IMR-90 (cell line): ENCODE data around the gene KCNG4. TPM values are rescaled to one million over a fixed set of nuclear protein-coding genes. Genes with fewer than 3 reads are reported as not detected.

Experiments
- ATAC-seq: fragments of 200-7000 bp; cut with Tn5 transposase; 2 replicates; pipeline ENCODE4 v1.9.1; 2020; ENCODE audit warnings: low read depth, mild to moderate bottlenecking, moderate library complexity
- BruUV-seq: library from RNA; stranded (reverse); fragments of 400-500 nt; replicated peaks from 2 replicates; lab custom pipeline; 2021; lab: Mats Ljungman, UMichigan
- CTCF ChIA-PET: fragments of 300-600 bp; formaldehyde crosslinking; extraction: SDS; loops from one replicate; lab custom pipeline; 2021; ENCODE audit warnings: antibody characterized with exemption; lab: Yijun Ruan, JAX
- POLR2A ChIA-PET: fragments of 300-600 bp; sonication (Branson Sonifier 250); formaldehyde crosslinking; loops from one replicate; lab custom pipeline; 2022; ENCODE audit warnings: antibody characterized with exemption; ENCODE audit not compliant: unreplicated experiment; lab: Charles Lee
- DNase-seq: peaks from one replicate; pipeline ENCODE4 v3.0.0; 2013
- H2AFZ ChIP-seq: replicated peaks from 2 replicates; pipeline ENCODE3; 2013; ENCODE audit warnings: low read length, mild to moderate bottlenecking; ENCODE audit not compliant: poor library complexity
- H2AK5ac ChIP-seq: 2 replicates; pipeline ENCODE4 v1.6.1; 2013; ENCODE audit warnings: low read depth, low read length, inconsistent platforms
- H2AK9ac ChIP-seq: replicated peaks from 2 replicates; pipeline ENCODE3; 2013; ENCODE audit warnings: mild to moderate bottlenecking, low read depth, low read length, moderate library complexity; ENCODE audit not compliant: poor library complexity
- H2BK120ac ChIP-seq: 2 replicates; pipeline ENCODE4 v1.6.1; 2013; ENCODE audit warnings: low read depth, low read length, inconsistent platforms
- H2BK15ac ChIP-seq: 3 replicates; pipeline ENCODE4 v1.6.1; 2013; ENCODE audit warnings: low read depth, low read length, inconsistent platforms
- H2BK20ac ChIP-seq: 2 replicates; pipeline ENCODE4 v1.6.1; 2013; ENCODE audit warnings: low read depth, mild to moderate bottlenecking, inconsistent platforms, low read length, moderate library complexity
- H2BK5ac ChIP-seq: 2 replicates; pipeline ENCODE4 v1.6.1; 2013; ENCODE audit warnings: mild to moderate bottlenecking, low read depth, low read length, inconsistent platforms; ENCODE audit not compliant: poor library complexity, severe bottlenecking
- H3K14ac ChIP-seq: replicated peaks from 2 replicates; pipeline ENCODE4 v1.6.1; 2013; ENCODE audit warnings: low read depth, low read length, inconsistent platforms
- H3K18ac ChIP-seq: 2 replicates; pipeline ENCODE4 v1.6.1; 2013; ENCODE audit warnings: low read depth, low read length, control low read depth
- H3K23ac ChIP-seq: 2 replicates; pipeline ENCODE4 v1.6.1; 2013; ENCODE audit warnings: low read depth, low read length, inconsistent platforms
- H3K27ac ChIP-seq: 2 replicates; pipeline ENCODE4 v1.5.1; 2013; ENCODE audit warnings: mild to moderate bottlenecking, control low read depth, low read length; ENCODE audit not compliant: insufficient read depth
- H3K27me3 ChIP-seq: 2 replicates; pipeline ENCODE4 v1.6.1; 2013; ENCODE audit warnings: low read length; ENCODE audit not compliant: control insufficient read depth, insufficient read depth
- H3K36me3 ChIP-seq: 2 replicates; pipeline ENCODE4 v1.6.1; 2013; ENCODE audit warnings: low read length, mixed read lengths; ENCODE audit not compliant: control insufficient read depth, insufficient read depth
- H3K4ac ChIP-seq: 2 replicates; pipeline ENCODE4 v1.6.1; 2013; ENCODE audit warnings: low read depth, low read length, inconsistent platforms
- H3K4me1 ChIP-seq: 2 replicates; pipeline ENCODE4 v1.6.1; 2013; ENCODE audit warnings: low read length, mixed read lengths; ENCODE audit not compliant: control insufficient read depth, insufficient read depth
- H3K4me2 ChIP-seq: 2 replicates; pipeline ENCODE4 v1.6.1; 2013; ENCODE audit warnings: low read depth, mild to moderate bottlenecking, control low read depth, low read length, moderate library complexity
- H3K4me3 ChIP-seq: 2 replicates; pipeline ENCODE4 v1.5.1; 2013; ENCODE audit warnings: low read depth, mild to moderate bottlenecking, control low read depth, low read length, moderate library complexity; ENCODE audit not compliant: insufficient read depth
- H3K56ac ChIP-seq: 2 replicates; pipeline ENCODE4 v1.6.1; 2013; ENCODE audit warnings: low read length, inconsistent platforms; ENCODE audit not compliant: insufficient read depth; ENCODE audit errors: extremely low read depth
- H3K79me1 ChIP-seq, 2 experiments: 2 replicates each; pipeline ENCODE4 v1.6.1; 2013; ENCODE audit warnings: low read length in 2 of 2, inconsistent platforms in 1 of 2, low read depth in 1 of 2
- H3K9ac ChIP-seq: 2 replicates; pipeline ENCODE4 v1.6.1; 2013; ENCODE audit warnings: low read depth, low read length, control low read depth
- H3K9me1 ChIP-seq: 2 replicates; pipeline ENCODE4 v1.6.1; 2013; ENCODE audit warnings: low read length, inconsistent platforms; ENCODE audit not compliant: insufficient read depth
- H3K9me3 ChIP-seq: 2 replicates; pipeline ENCODE4 v1.6.1; 2013; ENCODE audit warnings: low read length; ENCODE audit not compliant: control insufficient read depth, insufficient read depth
- H4K20me1 ChIP-seq: 2 replicates; pipeline ENCODE4 v1.6.1; 2013; ENCODE audit warnings: low read length, inconsistent platforms; ENCODE audit not compliant: insufficient read depth
- H4K5ac ChIP-seq: 2 replicates; pipeline ENCODE4 v1.6.1; 2013; ENCODE audit warnings: mild to moderate bottlenecking, low read depth, low read length, control low read depth
- H4K8ac ChIP-seq, 2 experiments: 2 replicates each; pipeline ENCODE4 v1.6.1; 2013; ENCODE audit warnings: low read depth in 2 of 2, low read length in 2 of 2, control low read depth in 1 of 2, inconsistent platforms in 1 of 2
- H4K91ac ChIP-seq: 2 replicates; pipeline ENCODE4 v1.6.1; 2013; ENCODE audit warnings: low read depth, low read length, inconsistent platforms; ENCODE audit not compliant: insufficient read depth
- BHLHE40 ChIP-seq: fragments of 150-350 bp; IDR thresholded peaks from 2 replicates; pipeline ENCODE4 v1.6.1; 2016; ENCODE audit warnings: mild to moderate bottlenecking, low read depth, low read length
- CEBPB ChIP-seq: IDR thresholded peaks from 2 replicates; pipeline ENCODE4 v1.6.1; 2012; ENCODE audit warnings: low read depth, low read length, improper control_type of control experiment
- CHD1 ChIP-seq: IDR thresholded peaks from 2 replicates; pipeline ENCODE4 v1.6.1; 2012; ENCODE audit warnings: low read depth, low read length, improper control_type of control experiment
- CTCF ChIP-seq: conservative IDR thresholded peaks from 2 replicates; pipeline ENCODE4 v1.5.1; 2012; ENCODE audit warnings: mild to moderate bottlenecking, low read depth, low read length, improper control_type of control experiment
- ELK1 ChIP-seq: fragments of 150-350 bp; IDR thresholded peaks from 2 replicates; pipeline ENCODE4 v1.6.1; 2016; ENCODE audit warnings: low read depth, mild to moderate bottlenecking, low read length, moderate library complexity, borderline replicate concordance
- MAFK ChIP-seq: IDR thresholded peaks from 2 replicates; pipeline ENCODE4 v1.6.1; 2012; ENCODE audit warnings: low read depth, low read length, improper control_type of control experiment
- MAZ ChIP-seq: IDR thresholded peaks from 2 replicates; pipeline ENCODE4 v1.6.1; 2012; ENCODE audit warnings: low read depth, mild to moderate bottlenecking, low read length, improper control_type of control experiment, moderate library complexity, borderline replicate concordance
- MXI1 ChIP-seq: IDR thresholded peaks from 2 replicates; pipeline ENCODE4 v1.6.1; 2012; ENCODE audit warnings: low read depth, mild to moderate bottlenecking, low read length, moderate library complexity, borderline replicate concordance
- POLR2A ChIP-seq: IDR thresholded peaks from 2 replicates; pipeline ENCODE4 v1.6.1; 2012; ENCODE audit warnings: mild to moderate bottlenecking, low read depth, low read length
- RAD21 ChIP-seq: IDR thresholded peaks from 2 replicates; pipeline ENCODE4 v1.6.1; 2012; ENCODE audit warnings: low read length, improper control_type of control experiment
- RCOR1 ChIP-seq: IDR thresholded peaks from 2 replicates; pipeline ENCODE4 v1.6.1; 2012; ENCODE audit warnings: mild to moderate bottlenecking, low read length, improper control_type of control experiment; ENCODE audit not compliant: insufficient replicate concordance
- RFX5 ChIP-seq: IDR thresholded peaks from 2 replicates; pipeline ENCODE4 v1.8.0; 2012; ENCODE audit warnings: low read depth, mild to moderate bottlenecking, low read length, moderate library complexity
- SMC3 ChIP-seq: fragments of 150-350 bp; IDR thresholded peaks from 2 replicates; pipeline ENCODE4 v1.6.1; 2016; ENCODE audit warnings: low read depth, mild to moderate bottlenecking, antibody characterized with exemption, low read length, moderate library complexity
- USF2 ChIP-seq: fragments of 150-350 bp; IDR thresholded peaks from 2 replicates; pipeline ENCODE4 v1.6.1; 2017; ENCODE audit warnings: mild to moderate bottlenecking, antibody characterized with exemption, low read length, low read depth
- WGBS, 2 experiments: methylation state at CpG; one replicate each; pipeline versions ENCODE4 v1.1.5 to v1.1.7; 2013; ENCODE audit warnings: missing lambda C conversion rate in 2 of 2; ENCODE audit not compliant: insufficient read length in 1 of 2; ENCODE audit errors: extremely low coverage in 2 of 2; 5-methylcytosine and 5-hydroxymethylcytosine counted together
- dilution Hi-C: fragments of 300-500 bp; cut with HindIII; formaldehyde crosslinking; loops from one replicate; pipeline ENCODE4 v1.14.3; 2018; ENCODE audit warnings: low sequenced_read_pairs; ENCODE audit not compliant: unreplicated experiment
- in situ Hi-C: fragments of 300-500 bp; cut with MboI; formaldehyde crosslinking; loops from 3 replicates; pipeline ENCODE4 v1.14.3; 2019; ENCODE audit warnings: low sequenced_read_pairs, inconsistent platforms, mixed read lengths
- intact Hi-C: fragments of 100-400 bp; cut with micrococcal nuclease; formaldehyde crosslinking; loops from 2 replicates; pipeline ENCODE4 v1.10.0; 2022
- polyA plus RNA-seq, 3 experiments: library from polyadenylated mRNA; depleted of rRNA; stranded (reverse); fragments of >200 nt; gene quantifications; 2 replicates each; pipeline ENCODE4 v1.2.3, GENCODE V29; 2012; ENCODE audit warnings: low replicate concordance in 1 of 3
- total RNA-seq: library from RNA; depleted of rRNA; stranded (reverse); fragments of >200 nt; gene quantifications from 2 replicates; pipeline ENCODE4 v1.2.3, GENCODE V29; 2012

The KCNG4 gene
- total and polyA plus RNA-seq, 2 of the 4 experiments (the other 2 are of a cell fraction), result not detected

GRCh38 chr16:84270531-84270930, 30.7 kb upstream of the KCNG4 start:
- H3K4ac ChIP-seq, result no peak overlapping the region
- H3K9me3 ChIP-seq, result no peaks in the 10 kb centered on the region; the same call in 1 of the 2 replicates
- H3K4me2 ChIP-seq, result no peak overlapping the region
- intact Hi-C loops (no loop called here), in situ Hi-C loops (no loop called here), dilution Hi-C loops (no loop called here)
- H3K27ac ChIP-seq, result no peak overlapping the region
- ATAC-seq, result no peak
- H2BK5ac ChIP-seq, result no peak overlapping the region
- CTCF ChIA-PET, result no interaction called here
- TF ChIP-seq ELK1 (no peak), RAD21 (no peak), RFX5 (no peak), MXI1 (no peak), RCOR1 (no peak), MAZ (no peak), USF2 (no peak), BHLHE40 (no peak), MAFK (no peak), CTCF (no peak), CEBPB (no peak), POLR2A (no peak), SMC3 (no peak), CHD1 (no peak)
- H3K4me1 ChIP-seq, result no peaks in the 10 kb centered on the region
- H2AK5ac ChIP-seq, result no peak overlapping the region
- no peak overlapping the region for H2AFZ ChIP-seq
- H3K79me1 ChIP-seq, result no peaks in the 10 kb centered on the region
- no peak overlapping the region for H3K14ac ChIP-seq
- H2BK20ac ChIP-seq, result no peak overlapping the region
- H4K8ac ChIP-seq, result no peak overlapping the region
- H2AK9ac ChIP-seq, result no peak overlapping the region
- H3K18ac ChIP-seq, result no peak overlapping the region
- no TSS peak for BruUV-seq
- WGBS, 2 experiments, result 60% methylated on average over 3 of the region's 10 CpGs; no CpG with 5 or more reads in 1 of the 2 experiments
- no peaks in the 10 kb centered on the region for H4K20me1 ChIP-seq
- no peak overlapping the region for H4K91ac ChIP-seq
- H2BK15ac ChIP-seq, result no peak overlapping the region
- no peak overlapping the region for H3K23ac ChIP-seq
- H3K9me1 ChIP-seq, result no peaks in the 10 kb centered on the region
- H4K5ac ChIP-seq, result no peak overlapping the region
- H3K27me3 ChIP-seq, result peaks cover 56% of the 10 kb centered on the region
- H3K56ac ChIP-seq, result no peak overlapping the region
- POLR2A ChIA-PET, result no interaction called here
- H3K4me3 ChIP-seq, result no peak overlapping the region
- H2BK120ac ChIP-seq, result no peak overlapping the region
- no peaks in the 10 kb centered on the region for H3K36me3 ChIP-seq
- H3K9ac ChIP-seq, result no peak overlapping the region
- DNase-seq, result no peak
